Ishikawa (cell line): ENCODE data around the gene PAFAH1B2.

Experiments
- CEBPB ChIP-seq: IDR thresholded peaks from 2 replicates; pipeline ENCODE4 v1.6.1; 2012
- CREB1 ChIP-seq: IDR thresholded peaks from 2 replicates; pipeline ENCODE4 v1.6.1; 2012; ENCODE audit warnings: low read depth
- FOXM1 ChIP-seq: IDR thresholded peaks from 2 replicates; pipeline ENCODE4 v1.6.1; 2012; ENCODE audit warnings: low read depth, borderline replicate concordance
- TAF1 ChIP-seq: IDR thresholded peaks from 2 replicates; pipeline ENCODE4 v1.6.1; 2012; ENCODE audit warnings: low read depth, mild to moderate bottlenecking
- YY1 ChIP-seq: IDR thresholded peaks from 2 replicates; pipeline ENCODE4 v1.6.1; 2012; ENCODE audit warnings: low read depth
- TF ChIP-seq, protein P1 (sequence below): IDR thresholded peaks from 2 replicates; pipeline ENCODE4 v1.6.1; 2012
- TF ChIP-seq, protein P2 (sequence below): IDR thresholded peaks from 2 replicates; pipeline ENCODE4 v1.6.1; 2012; ENCODE audit warnings: low read depth, mild to moderate bottlenecking

DNA sequence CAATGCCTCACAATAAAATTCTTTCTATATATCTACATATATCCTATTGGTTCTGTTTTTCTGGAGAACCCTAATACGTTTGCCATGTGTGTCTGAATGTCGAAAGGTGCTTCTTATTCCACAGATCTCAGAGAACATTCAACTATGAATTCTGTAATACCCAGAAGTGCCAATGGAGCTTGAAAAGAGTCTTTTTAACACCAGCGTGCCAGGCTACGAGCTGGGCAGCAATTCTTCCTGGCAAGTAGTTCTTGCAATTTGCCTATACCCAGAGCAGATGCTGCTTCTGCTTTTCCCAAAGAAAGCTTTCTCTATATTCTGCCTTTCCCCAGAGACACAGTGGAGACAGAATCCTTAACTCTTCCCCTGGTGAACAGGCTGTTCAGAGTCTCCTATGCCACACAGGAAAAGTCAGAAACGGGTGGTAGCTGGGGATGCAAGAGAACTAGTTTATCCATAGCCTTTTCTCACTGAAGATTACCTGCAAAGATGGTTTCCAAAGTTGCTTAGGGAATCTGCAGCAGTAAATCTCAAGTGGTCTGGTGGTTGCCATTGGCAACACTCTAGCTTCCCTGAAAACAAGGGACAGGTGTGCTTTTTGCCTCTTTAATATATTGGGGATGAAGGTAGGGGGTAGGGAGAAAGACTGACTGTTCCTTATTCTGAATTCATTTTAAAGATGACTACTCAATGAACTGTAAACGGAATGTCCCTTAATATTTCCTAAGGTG is 16.8 kb upstream of the PAFAH1B2 start:
- TF ChIP-seq TAF1 (no peak), CREB1 (no peak), CEBPB (no peak), FOXM1 (no peak), YY1 (no peak)
- TF ChIP-seq, protein P1, sequence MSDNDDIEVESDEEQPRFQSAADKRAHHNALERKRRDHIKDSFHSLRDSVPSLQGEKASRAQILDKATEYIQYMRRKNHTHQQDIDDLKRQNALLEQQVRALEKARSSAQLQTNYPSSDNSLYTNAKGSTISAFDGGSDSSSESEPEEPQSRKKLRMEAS: no peak
- TF ChIP-seq, protein P2, sequence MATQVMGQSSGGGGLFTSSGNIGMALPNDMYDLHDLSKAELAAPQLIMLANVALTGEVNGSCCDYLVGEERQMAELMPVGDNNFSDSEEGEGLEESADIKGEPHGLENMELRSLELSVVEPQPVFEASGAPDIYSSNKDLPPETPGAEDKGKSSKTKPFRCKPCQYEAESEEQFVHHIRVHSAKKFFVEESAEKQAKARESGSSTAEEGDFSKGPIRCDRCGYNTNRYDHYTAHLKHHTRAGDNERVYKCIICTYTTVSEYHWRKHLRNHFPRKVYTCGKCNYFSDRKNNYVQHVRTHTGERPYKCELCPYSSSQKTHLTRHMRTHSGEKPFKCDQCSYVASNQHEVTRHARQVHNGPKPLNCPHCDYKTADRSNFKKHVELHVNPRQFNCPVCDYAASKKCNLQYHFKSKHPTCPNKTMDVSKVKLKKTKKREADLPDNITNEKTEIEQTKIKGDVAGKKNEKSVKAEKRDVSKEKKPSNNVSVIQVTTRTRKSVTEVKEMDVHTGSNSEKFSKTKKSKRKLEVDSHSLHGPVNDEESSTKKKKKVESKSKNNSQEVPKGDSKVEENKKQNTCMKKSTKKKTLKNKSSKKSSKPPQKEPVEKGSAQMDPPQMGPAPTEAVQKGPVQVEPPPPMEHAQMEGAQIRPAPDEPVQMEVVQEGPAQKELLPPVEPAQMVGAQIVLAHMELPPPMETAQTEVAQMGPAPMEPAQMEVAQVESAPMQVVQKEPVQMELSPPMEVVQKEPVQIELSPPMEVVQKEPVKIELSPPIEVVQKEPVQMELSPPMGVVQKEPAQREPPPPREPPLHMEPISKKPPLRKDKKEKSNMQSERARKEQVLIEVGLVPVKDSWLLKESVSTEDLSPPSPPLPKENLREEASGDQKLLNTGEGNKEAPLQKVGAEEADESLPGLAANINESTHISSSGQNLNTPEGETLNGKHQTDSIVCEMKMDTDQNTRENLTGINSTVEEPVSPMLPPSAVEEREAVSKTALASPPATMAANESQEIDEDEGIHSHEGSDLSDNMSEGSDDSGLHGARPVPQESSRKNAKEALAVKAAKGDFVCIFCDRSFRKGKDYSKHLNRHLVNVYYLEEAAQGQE: no peak
